Fibroblast of skin of abdomen (primary cell): ENCODE data around the gene PCDHA2.
"Not testable (repeated sequence)": the region's sequence is repeated elsewhere in the genome, so short reads cannot be mapped to it uniquely, and the experiment has no call there.

ENCODE experiments used
- DNase-seq: peaks from one replicate; pipeline ENCODE4 v3.0.0-alpha.2; 2013

The PCDHA2 gene

DNA sequence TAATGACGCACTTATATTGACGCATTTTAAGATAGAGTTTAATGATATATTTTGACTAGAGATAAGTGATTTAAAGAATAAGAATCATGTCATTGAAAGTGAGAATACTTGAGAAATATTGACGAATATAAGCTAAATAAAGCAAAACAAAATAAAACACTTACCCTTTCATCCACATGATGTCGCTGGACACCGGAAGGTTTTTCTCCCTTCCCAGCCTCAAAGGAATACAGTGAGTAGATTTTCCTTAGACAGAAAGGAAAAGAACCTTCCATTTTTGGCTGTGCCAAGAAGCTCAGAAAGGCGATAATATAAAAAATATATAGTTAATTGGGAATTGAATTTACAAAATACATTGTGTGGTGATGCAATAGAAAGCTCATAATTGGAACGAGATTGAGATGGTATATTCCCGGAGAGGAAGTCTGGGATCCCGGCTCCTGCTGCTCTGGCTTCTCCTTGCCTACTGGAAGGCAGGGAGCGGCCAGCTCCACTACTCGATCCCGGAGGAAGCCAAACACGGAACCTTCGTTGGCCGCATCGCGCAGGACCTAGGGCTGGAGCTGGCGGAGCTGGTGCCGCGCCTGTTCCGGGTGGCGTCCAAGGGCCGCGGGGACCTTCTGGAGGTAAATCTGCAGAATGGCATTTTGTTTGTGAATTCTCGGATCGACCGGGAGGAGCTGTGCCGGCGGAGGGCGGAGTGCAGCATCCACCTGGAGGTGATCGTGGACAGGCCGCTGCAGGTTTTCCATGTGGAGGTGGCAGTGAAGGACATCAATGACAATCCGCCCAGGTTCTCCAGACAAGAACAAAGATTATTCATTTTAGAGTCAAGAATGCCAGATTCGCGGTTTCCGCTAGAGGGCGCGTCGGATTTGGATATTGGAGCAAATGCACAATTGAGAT is 27.0 kb downstream of the PCDHA2 start, which contains the start of gene PCDHA5:
Gene PCDHA5 (plus strand): TSS at position 239 of the 906 bp plus-strand sequence.
- no peak for DNase-seq

- DNase-seq: no peak
Measured at GRCh38 chr5:140822281-140822629, 27.6 kb downstream of the PCDHA2 start.

DNA sequence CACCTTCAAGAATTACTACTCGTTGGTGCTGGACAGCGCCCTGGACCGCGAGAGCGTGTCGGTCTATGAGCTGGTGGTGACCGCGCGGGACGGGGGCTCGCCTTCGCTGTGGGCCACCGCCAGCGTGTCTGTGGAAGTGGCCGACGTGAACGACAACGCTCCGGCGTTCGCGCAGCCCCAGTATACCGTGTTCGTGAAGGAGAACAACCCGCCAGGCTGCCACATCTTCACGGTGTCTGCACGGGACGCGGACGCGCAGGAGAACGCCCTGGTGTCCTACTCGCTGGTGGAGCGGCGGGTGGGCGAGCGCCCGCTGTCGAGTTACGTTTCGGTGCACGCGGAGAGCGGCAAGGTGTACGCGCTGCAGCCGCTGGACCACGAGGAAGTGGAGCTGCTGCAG is 28.3 kb downstream of the PCDHA2 start:
- DNase-seq: not testable (repeated sequence)

DNA sequence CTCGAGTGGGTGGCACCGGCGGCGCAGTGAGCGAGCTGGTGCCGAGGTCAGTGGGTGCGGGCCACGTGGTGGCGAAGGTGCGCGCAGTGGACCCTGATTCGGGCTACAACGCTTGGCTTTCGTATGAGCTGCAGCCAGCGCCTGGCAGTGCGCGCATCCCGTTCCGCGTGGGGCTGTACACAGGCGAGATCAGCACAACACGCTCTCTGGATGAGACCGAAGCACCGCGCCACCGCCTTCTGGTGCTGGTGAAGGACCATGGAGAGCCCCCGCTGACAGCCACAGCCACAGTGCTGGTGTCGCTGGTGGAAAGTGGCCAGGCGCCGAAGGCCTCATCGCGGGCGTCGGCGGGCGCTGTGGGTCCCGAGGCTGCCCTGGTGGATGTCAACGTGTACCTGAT is 28.8 kb downstream of the PCDHA2 start:
- no peak for DNase-seq

- DNase-seq: no peak
Measured at GRCh38 chr5:140827704-140828361, 33.2 kb downstream of the PCDHA2 start, which contains the start of gene PCDHA6. Gene PCDHA6 (plus strand): TSS chr5:140827960. CDS start chr5:140828092, 132 bp downstream.

GRCh38 chr5:140828362-140828737 is 33.7 kb downstream of the PCDHA2 start:
- no peak for DNase-seq

DNA sequence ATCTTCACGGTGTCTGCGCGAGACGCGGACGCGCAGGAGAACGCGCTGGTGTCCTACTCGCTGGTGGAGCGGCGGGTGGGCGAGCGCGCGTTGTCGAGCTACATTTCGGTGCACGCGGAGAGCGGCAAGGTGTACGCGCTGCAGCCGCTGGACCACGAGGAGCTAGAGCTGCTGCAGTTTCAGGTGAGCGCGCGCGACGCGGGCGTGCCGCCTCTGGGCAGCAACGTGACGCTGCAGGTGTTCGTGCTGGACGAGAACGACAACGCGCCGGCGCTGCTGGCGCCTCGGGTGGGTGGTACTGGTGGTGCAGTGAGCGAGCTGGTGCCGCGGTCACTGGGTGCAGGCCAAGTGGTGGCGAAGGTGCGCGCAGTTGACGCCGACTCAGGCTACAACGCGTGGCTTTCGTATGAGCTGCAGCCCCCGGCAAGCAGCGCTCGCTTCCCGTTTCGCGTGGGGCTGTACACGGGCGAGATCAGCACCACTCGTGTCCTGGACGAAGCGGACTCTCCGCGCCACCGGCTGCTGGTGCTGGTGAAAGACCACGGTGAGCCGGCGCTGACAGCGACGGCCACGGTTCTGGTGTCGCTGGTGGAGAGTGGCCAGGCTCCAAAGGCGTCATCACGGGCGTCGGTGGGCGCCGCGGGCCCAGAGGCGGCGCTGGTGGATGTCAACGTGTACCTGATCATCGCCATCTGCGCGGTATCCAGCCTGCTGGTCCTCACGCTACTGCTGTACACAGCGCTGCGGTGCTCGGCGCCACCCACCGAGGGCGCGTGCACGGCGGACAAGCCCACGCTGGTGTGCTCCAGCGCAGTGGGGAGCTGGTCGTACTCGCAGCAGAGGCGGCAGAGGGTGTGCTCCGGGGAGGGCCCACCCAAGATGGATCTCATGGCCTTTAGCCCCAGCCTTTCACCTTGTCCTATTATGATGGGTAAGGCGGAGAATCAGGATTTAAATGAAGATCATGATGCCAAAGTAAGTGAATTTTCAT is 35.2 kb downstream of the PCDHA2 start:
- DNase-seq: not testable (repeated sequence)

DNA sequence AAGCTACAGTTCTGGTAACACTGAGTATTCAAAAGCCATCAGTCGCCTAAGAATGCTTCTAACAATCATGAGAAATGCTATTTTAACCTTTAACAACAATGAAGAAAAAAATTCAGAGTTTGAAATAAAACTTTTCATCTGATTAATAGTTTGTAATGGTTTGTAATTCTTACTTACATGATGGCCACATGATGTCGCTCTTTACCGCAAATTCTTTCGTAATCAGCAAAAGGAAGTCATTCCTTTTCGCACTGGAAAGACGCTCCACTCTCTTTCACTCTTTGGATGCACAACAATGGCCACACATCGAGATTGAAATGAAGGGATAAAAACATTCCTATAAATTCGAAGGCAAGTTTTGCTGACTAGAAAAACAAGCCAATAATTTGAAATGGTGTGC is 39.3 kb downstream of the PCDHA2 start, which contains the start of gene PCDHA7:
Gene PCDHA7 (plus strand): TSS at position 277 of the 400 bp plus-strand sequence. CDS start 115 bp downstream, at position 392.
- peak; percentile 25 for DNase-seq

GRCh38 chr5:140834439-140835008 is 39.9 kb downstream of the PCDHA2 start:
- DNase-seq: not testable (repeated sequence)

DNA sequence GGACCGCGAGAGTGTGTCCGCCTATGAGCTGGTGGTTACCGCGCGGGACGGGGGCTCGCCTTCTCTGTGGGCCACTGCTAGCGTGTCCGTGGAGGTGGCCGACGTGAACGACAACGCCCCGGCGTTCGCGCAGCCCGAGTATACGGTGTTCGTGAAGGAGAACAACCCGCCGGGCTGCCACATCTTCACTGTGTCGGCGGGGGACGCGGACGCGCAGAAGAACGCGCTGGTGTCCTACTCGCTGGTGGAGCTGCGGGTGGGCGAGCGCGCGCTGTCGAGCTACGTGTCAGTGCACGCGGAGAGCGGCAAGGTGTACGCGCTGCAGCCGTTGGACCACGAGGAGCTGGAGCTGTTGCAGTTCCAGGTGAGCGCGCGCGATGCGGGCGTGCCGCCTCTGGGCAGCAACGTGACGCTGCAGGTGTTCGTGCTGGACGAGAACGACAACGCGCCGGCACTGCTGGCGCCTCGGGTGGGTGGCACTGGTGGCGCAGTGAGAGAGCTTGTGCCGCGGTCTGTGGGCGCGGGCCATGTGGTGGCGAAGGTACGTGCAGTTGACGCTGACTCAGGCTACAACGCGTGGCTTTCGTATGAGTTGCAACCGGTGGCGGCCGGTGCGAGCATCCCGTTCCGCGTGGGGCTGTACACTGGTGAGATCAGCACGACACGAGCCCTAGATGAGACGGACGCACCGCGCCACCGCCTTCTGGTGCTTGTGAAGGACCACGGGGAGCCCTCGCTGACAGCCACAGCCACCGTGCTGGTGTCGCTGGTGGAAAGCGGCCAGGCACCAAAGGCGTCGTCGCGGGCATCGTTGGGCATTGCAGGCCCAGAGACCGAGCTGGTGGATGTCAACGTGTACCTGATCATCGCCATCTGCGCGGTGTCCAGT is 41.2 kb downstream of the PCDHA2 start:
- no peak for DNase-seq

DNA sequence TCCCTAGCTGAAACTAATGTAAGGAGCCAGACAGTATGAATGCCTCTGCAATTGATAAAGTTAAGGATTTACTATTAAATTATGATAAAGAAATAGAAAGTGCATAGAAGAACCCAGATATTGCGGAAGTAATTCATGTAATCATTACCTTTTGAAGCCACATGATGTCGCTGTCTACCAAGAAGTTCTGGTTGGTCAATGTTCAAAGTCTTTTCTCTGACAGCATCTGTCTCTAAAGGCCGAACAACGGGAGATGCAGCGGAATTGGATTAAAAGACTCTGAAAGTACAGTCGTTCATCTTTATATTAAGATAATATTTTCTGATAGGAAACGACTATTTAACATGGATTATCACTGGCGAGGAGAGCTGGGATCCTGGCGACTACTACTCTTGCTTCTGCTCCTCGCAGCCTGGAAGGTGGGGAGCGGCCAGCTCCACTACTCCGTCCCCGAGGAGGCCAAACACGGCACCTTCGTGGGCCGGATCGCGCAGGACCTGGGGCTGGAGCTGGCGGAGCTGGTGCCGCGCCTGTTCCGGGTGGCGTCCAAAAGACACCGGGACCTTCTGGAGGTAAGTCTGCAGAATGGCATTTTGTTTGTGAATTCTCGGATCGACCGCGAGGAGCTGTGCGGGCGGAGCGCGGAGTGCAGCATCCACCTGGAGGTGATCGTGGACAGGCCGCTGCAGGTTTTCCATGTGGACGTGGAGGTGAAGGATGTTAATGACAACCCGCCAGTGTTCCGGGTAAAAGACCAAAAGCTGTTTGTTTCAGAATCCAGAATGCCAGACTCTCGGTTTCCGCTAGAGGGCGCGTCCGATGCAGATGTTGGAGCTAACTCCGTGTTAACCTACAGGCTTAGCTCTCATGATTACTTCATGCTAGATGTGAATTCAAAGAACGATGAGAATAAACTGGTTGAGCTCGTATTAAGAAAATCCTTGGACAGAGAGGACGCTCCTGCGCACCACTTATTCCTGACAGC is 46.6 kb downstream of the PCDHA2 start, which contains the start of gene PCDHA8:
Gene PCDHA8 (plus strand): TSS at position 210 of the 985 bp plus-strand sequence. CDS start 135 bp downstream, at position 345.
- no peak for DNase-seq

GRCh38 chr5:140842798-140843733 is 48.4 kb downstream of the PCDHA2 start:
- DNase-seq: no peak
